ENCODE data around the gene SNED1.

DNA sequence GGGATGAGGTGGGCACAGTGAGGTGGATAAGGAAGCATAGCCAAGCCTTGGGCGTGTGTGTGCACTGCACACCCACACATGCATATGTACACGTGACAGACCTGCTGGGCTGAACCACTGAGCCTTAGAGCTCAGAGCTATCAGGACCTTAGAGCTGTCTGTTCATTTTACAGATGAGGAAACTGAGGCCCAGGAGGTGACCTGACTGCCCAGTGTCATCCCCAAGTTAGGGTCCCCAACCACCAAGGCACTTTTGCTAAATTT is 8.2 kb upstream of the SNED1 start:
- TF ChIP-seq HNF4G (IDR thresholded peaks at IDR 0.05) (no peak), CTCF (IDR thresholded peaks at IDR 0.05; ENCODE audit: low read depth, low read length, missing input control) (no peak), JUND (IDR thresholded peaks at IDR 0.05) (no peak), REST (IDR thresholded peaks at IDR 0.05) (no peak), ZBTB33 (IDR thresholded peaks at IDR 0.05) (no peak), EGR1 (IDR thresholded peaks at IDR 0.05; ENCODE audit: low read depth in 2 of 2) (no peak)
